GM23338 (cell line): Measurements from ENCODE around the gene RHO. TPM values are rescaled to one million over a fixed set of nuclear protein-coding genes. Genes with fewer than 3 reads are reported as not detected.

Experiments used
- ATAC-seq: fragments of 200-7000 bp; cut with Tn5 transposase; 3 replicates; pipeline ENCODE4 v1.9.1; 2020
- DNase-seq: peaks from one replicate; pipeline ENCODE4 v3.0.0-alpha.2; 2015; ENCODE audit warnings: low spot score
- H2AFZ ChIP-seq: fragments of 200-600 bp; sonication (generic); 2 replicates; pipeline ENCODE4 v1.8.0; 2016; ENCODE audit warnings: antibody characterized with exemption, mild to moderate bottlenecking, moderate library complexity
- H3F3A ChIP-seq: fragments of 200-600 bp; sonication (generic); replicated peaks from 2 replicates; pipeline ENCODE4 v1.8.0; 2017; ENCODE audit warnings: antibody characterized with exemption, mixed run types, low read depth
- H3K27ac ChIP-seq: fragments of 200-600 bp; sonication (generic); 2 replicates; pipeline ENCODE4 v1.6.1; 2016; ENCODE audit warnings: low read depth
- H3K27me3 ChIP-seq: fragments of 200-600 bp; sonication (generic); 2 replicates; pipeline ENCODE4 v1.8.0; 2016; ENCODE audit warnings: mild to moderate bottlenecking, mixed run types, moderate library complexity; ENCODE audit not compliant: insufficient read depth
- H3K36me3 ChIP-seq: fragments of 200-600 bp; sonication (generic); 2 replicates; pipeline ENCODE4 v1.8.0; 2016; ENCODE audit warnings: mild to moderate bottlenecking; ENCODE audit not compliant: insufficient read depth
- H3K4me1 ChIP-seq: fragments of 200-600 bp; sonication (generic); 2 replicates; pipeline ENCODE4 v1.8.0; 2016; ENCODE audit warnings: mild to moderate bottlenecking, moderate library complexity; ENCODE audit not compliant: insufficient read depth
- H3K4me2 ChIP-seq: fragments of 200-600 bp; sonication (generic); 2 replicates; pipeline ENCODE4 v1.7.1; 2017; ENCODE audit warnings: mixed run types
- H3K4me3 ChIP-seq: fragments of 200-600 bp; sonication (generic); 2 replicates; pipeline ENCODE4 v1.6.1; 2016; ENCODE audit warnings: mixed run types
- H3K79me2 ChIP-seq: fragments of 200-600 bp; sonication (generic); replicated peaks from 2 replicates; pipeline ENCODE4 v1.8.0; 2017; ENCODE audit warnings: mild to moderate bottlenecking; ENCODE audit not compliant: insufficient read depth
- H3K9me2 ChIP-seq: fragments of 200-600 bp; sonication (generic); 2 replicates; pipeline ENCODE4 v1.8.0; 2017; ENCODE audit not compliant: insufficient read depth
- H4K20me1 ChIP-seq: fragments of 200-600 bp; sonication (generic); replicated peaks from 2 replicates; pipeline ENCODE4 v1.8.0; 2017; ENCODE audit warnings: mild to moderate bottlenecking; ENCODE audit not compliant: insufficient read depth
- H3K27ac Mint-ChIP-seq: 2 replicates; pipeline ENCODE4 v1.8.0; 2020; ENCODE audit warnings: inconsistent platforms, mild to moderate bottlenecking, moderate library complexity, mixed read lengths
- H3K27me3 Mint-ChIP-seq: 3 replicates; pipeline ENCODE4 v1.8.0; 2022; ENCODE audit warnings: low read depth, mild to moderate bottlenecking, moderate library complexity, mixed read lengths, inconsistent platforms; ENCODE audit not compliant: insufficient read depth, poor library complexity
- H3K36me3 Mint-ChIP-seq: 3 replicates; pipeline ENCODE4 v1.8.0; 2021; ENCODE audit warnings: low read depth, mild to moderate bottlenecking, inconsistent platforms, moderate library complexity, mixed read lengths
- H3K4me1 Mint-ChIP-seq: 3 replicates; pipeline ENCODE4 v1.8.0; 2020; ENCODE audit warnings: mild to moderate bottlenecking, inconsistent platforms, mixed read lengths
- H3K4me3 Mint-ChIP-seq: 3 replicates; pipeline ENCODE4 v1.8.0; 2021; ENCODE audit warnings: moderate library complexity, mild to moderate bottlenecking, inconsistent platforms, mixed read lengths
- H3K9me3 Mint-ChIP-seq: 3 replicates; pipeline ENCODE4 v1.8.0; 2020; ENCODE audit warnings: moderate library complexity, mild to moderate bottlenecking, inconsistent platforms, mixed read lengths
- CTCF ChIP-seq, 2 experiments: fragments of 200-600 bp in 1 of 2; sonication (generic) in 1 of 2; conservative IDR thresholded peaks; 2 replicates each; pipeline versions ENCODE4 v1.5.1 to v1.6.1; 2016 to 2017; ENCODE audit warnings: antibody characterized with exemption in 2 of 2, low read depth in 2 of 2, mild to moderate bottlenecking in 2 of 2, moderate library complexity in 1 of 2
- ETS1 ChIP-seq: IDR thresholded peaks from 2 replicates; pipeline ENCODE4 v1.6.1; 2016; ENCODE audit warnings: antibody characterized with exemption
- NANOG ChIP-seq: IDR thresholded peaks from 2 replicates; pipeline ENCODE4 v1.6.1; 2016; ENCODE audit warnings: antibody characterized with exemption, borderline replicate concordance
- POLR2AphosphoS5 ChIP-seq: IDR thresholded peaks from 2 replicates; pipeline ENCODE4 v1.6.1; 2016; ENCODE audit warnings: antibody characterized with exemption, low read depth
- STAT1 ChIP-seq: IDR thresholded peaks from one replicate; pipeline ENCODE4 v1.6.1; 2016; ENCODE audit warnings: antibody characterized with exemption; ENCODE audit not compliant: unreplicated experiment
- ZNF114 ChIP-seq: fragments of 250-450 bp; sonication (Bioruptor Pico); IDR thresholded peaks from 2 replicates; pipeline ENCODE4 v1.5.0; 2020; ENCODE audit warnings: mild to moderate bottlenecking, moderate library complexity
- ZNF331 ChIP-seq: fragments of 250-450 bp; sonication (Bioruptor Pico); IDR thresholded peaks from 2 replicates; pipeline ENCODE4 v1.5.0; 2020; ENCODE audit warnings: low read depth, mild to moderate bottlenecking, moderate library complexity
- ZNF462 ChIP-seq: fragments of 250-450 bp; sonication (Bioruptor Pico); IDR thresholded peaks from 2 replicates; pipeline ENCODE4 v1.5.0; 2020; ENCODE audit warnings: mild to moderate bottlenecking, moderate library complexity
- polyA plus RNA-seq: library from polyadenylated mRNA; unstranded; fragments of >200 nt; fragmentation: Nextera tagmentation; extraction: Ambion mirVana; gene quantifications from 2 replicates; pipeline ENCODE4 v1.2.1, GENCODE V29; 2016
- total RNA-seq: library from RNA; depleted of rRNA; stranded (reverse); fragments of >200 nt; shearing (Covaris generic); gene quantifications from 2 replicates; pipeline ENCODE4 v1.2.3, GENCODE V29; 2014

Gene RHO
- total and polyA plus RNA-seq, 2 experiments from 2014 or later: not detected

- TF ChIP-seq CTCF (conservative IDR thresholded peaks at IDR 0.05; ENCODE audit: low read depth in 2 of 2): no peak
- no peak for TF ChIP-seq ZNF331 (CRISPR knock-in tag)
These were observed 5.0 kb downstream of the RHO start (continued) for GRCh38 chr3:129533406-129533805.

- Mint-ChIP-seq H3K27me3 (peaks cover 17% of the 10 kb centered on the region), H3K36me3 (no peaks in the 10 kb centered on the region; the same call in 2 of the 3 replicates), H3K4me3 (no peak overlapping the region), H3K27ac (no peak overlapping the region), H3K4me1 (peaks cover 44% of the 10 kb centered on the region), H3K9me3 (no peaks in the 10 kb centered on the region)
- H3K9me2 ChIP-seq: peaks cover 11% of the 10 kb centered on the region; the same call in 1 of the 2 replicates
- H3K4me3 ChIP-seq: no peak overlapping the region
- peaks cover 21% of the 10 kb centered on the region; the same call in 1 of the 2 replicates for H3K4me1 ChIP-seq
- no peaks in the 10 kb centered on the region for H4K20me1 ChIP-seq
- TF ChIP-seq POLR2AphosphoS5 (no peak), ZNF462 (CRISPR knock-in tag) (no peak), CTCF (conservative IDR thresholded peaks at IDR 0.05; ENCODE audit: low read depth in 2 of 2) (no peak), ZNF114 (CRISPR knock-in tag) (no peak), ETS1 (no peak), STAT1 (no peak), NANOG (no peak)
- H2AFZ ChIP-seq: no peak overlapping the region
- DNase-seq: peak; percentile 36
- H3F3A ChIP-seq: no peaks in the 10 kb centered on the region
- no peak overlapping the region for H3K27ac ChIP-seq
- ATAC-seq: no peak
- H3K79me2 ChIP-seq: no peaks in the 10 kb centered on the region
- H3K27me3 ChIP-seq: no peaks in the 10 kb centered on the region
- H3K36me3 ChIP-seq: no peaks in the 10 kb centered on the region
- H3K4me2 ChIP-seq: no peak overlapping the region; the same call in 1 of the 2 replicates
These were observed 6.1 kb downstream of the RHO start for GRCh38 chr3:129534428-129535027.
